HG03135 (cell line): ENCODE measurements around the gene DENND1B.
"Not testable (repeated sequence)": the region's sequence is repeated elsewhere in the genome, so short reads cannot be mapped to it uniquely, and the experiment has no call there.

Source experiments
- ATAC-seq: cut with Tn5 transposase; IDR thresholded peaks from one replicate; pipeline ENCODE4 v1.9.1; 2021; ENCODE audit warnings: mild to moderate bottlenecking, moderate library complexity; ENCODE audit not compliant: unreplicated experiment

Gene DENND1B

GRCh38 chr1:197572169-197572568, 203.1 kb downstream of the DENND1B start:
- ATAC-seq = no peak

DNA sequence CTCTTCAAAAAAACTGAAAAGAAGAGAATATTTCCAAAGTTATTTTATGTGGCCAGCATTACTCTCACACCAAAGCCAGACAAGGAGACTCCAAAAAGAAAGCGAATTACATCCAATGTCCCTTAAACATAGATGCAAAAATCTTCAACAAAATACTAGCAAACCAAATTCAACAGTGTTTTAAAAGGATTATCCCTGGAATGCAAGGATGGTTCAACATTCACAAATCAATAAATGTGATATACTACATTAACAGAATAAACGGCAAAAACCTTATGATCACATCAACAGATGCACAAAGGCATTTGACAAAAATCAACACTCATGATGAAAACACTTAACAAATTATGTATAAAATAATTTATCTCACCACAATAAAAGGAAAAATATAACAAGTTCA, 207.8 kb downstream of the DENND1B start:
- ATAC-seq = no peak

- no peak for ATAC-seq
Observed at GRCh38 chr1:197561041-197561440, 214.2 kb downstream of the DENND1B start.

GRCh38 chr1:197559655-197560054, 215.6 kb downstream of the DENND1B start:
- ATAC-seq = no peak

DNA sequence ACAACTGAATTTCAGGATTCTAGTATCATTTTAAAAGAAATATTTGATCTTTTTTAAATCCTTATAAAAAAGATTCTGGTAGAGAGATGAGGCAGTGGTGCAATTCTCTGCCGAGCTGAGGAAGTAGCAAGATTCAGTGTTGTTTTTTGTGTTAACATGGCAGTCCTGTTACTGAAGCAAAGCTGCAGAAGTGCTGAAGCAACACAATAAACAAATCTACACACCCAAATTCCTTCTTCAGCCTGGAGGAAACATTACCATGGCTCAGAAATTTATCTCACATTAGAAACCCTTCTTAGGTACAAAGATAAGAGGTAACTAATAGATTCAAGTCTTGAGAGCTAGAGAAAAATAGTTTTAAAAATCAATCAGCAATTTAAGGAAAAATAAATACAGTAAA, 216.0 kb downstream of the DENND1B start:
- ATAC-seq = no peak

GRCh38 chr1:197557302-197557701, 218.0 kb downstream of the DENND1B start:
- ATAC-seq = no peak

GRCh38 chr1:197553281-197553680, 222.0 kb downstream of the DENND1B start:
- no peak for ATAC-seq

GRCh38 chr1:197546989-197547388, 228.3 kb downstream of the DENND1B start:
- ATAC-seq = no peak

DNA sequence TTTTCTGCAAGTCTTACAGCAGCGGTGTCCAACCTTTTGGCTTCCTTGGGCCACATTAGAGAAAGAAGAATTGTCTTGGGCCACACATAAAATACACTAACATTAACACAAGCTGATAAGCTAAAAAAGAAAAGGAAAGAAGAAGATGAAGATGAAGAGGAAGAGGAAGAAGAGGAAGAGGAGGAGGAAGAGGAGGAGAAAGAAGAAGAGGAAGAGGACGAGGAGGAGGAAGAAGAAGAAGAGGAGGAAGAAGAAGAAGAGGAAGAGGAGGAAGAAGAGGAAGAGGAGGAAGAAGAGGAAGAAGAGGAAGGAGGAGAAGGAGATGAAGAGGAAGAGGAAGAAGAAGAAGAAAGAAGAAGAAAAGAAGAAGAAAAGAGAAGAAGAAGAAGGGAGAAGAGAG, 230.7 kb downstream of the DENND1B start:
- no peak for ATAC-seq

GRCh38 chr1:197544130-197544529, 231.2 kb downstream of the DENND1B start:
- ATAC-seq = no peak

DNA sequence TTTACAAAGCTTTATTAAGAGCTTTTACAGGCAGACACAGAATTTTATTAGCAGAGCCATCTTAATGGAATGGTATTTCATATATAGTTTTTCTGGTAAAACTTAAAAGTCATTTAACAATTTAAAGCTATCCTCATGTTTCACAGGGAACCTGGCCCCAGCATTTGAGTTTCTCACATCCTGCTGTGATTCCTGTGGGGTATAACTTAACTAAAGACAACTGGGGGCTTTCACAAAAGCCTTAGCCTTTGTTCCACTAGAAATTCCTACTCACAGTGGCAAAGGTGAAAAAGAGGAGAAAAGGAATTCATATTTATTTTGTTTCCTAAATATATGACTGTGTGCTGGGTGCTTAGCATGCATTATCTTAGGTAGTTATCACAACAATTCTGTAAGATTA, 233.9 kb downstream of the DENND1B start:
- ATAC-seq = no peak

DNA sequence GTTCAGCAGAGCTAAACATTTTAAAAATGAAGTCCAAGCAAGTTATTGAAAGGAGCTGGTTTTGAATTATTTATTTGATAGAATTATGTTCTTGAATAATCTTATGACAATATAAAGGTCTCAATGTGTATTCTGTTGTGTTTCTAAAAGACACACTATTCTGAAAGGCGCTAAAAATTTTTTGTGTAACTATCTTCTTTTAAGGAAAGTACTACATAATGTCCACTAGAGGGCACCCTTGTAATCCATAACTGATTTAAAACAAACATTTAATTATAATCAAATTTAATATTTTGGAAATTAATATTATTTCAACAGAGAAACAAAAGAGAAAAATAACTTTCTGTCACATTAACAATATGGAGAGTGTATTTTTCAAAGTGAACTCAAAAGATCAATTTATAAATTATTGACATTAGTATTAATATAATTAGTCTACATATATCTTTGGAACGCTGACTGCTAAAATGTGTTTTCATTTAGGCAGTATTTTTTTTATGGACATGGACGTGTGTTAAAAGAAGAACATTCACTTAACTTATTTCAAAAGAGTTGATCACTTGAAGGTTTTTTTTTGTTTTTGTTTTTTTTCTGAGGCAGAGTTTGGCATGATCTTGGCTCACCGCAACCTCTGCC, 248.4 kb downstream of the DENND1B start:
- ATAC-seq = no peak

- peak; percentile 72 for ATAC-seq
Observed at GRCh38 chr1:197521118-197521739, 254.1 kb downstream of the DENND1B start.

DNA sequence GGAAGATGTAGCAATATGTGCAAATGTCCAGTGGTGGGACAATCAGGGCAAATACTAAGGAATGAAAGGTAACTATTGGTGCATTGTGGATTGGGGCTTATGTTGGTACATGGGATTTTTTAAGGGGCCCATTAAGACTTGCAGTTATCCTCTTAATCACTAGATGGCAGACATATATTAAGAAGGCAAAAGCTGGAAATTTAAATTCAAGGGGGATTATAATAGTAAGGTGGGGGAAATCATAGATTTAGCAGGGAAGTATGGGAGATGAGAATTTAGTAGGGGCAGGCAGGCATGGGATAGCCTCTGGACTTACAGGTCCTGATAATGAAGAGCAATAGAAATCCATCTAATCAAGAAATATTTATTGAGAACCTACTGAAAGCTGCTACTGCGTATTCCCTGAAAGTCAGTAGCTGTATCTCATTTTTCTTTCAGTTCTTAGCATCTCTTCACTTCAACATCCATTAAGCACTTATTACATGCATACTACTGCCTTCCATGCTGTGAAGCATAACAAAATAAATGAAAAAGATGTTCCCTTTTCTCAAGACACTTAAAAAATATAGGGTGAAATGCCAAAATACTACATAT, 255.4 kb downstream of the DENND1B start:
- no peak for ATAC-seq

DNA sequence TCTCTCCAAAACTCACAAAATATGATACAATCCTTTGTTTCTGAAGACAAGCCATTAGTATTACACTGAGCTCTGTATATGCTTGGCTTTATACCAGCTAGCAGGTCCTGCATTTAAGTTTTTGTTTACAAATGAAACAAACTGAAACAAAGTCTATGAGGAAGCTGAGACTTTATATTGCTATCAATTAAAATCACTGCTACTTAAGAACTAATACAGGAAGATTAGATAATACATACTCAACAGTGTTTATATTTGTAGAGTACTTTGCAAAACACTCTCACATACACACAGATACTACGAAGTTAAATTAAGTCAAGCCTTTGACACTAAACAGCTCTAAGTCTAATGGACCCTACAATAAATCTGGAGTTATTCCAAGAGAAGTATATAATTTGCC, 259.9 kb downstream of the DENND1B start:
- ATAC-seq = no peak

- ATAC-seq = no peak
Observed at GRCh38 chr1:197510691-197511378, 264.4 kb downstream of the DENND1B start.

GRCh38 chr1:197496722-197497121, 278.6 kb downstream of the DENND1B start:
- ATAC-seq = no peak

- not testable (repeated sequence) for ATAC-seq
Observed at GRCh38 chr1:197491505-197491904, 283.8 kb downstream of the DENND1B start.

DNA sequence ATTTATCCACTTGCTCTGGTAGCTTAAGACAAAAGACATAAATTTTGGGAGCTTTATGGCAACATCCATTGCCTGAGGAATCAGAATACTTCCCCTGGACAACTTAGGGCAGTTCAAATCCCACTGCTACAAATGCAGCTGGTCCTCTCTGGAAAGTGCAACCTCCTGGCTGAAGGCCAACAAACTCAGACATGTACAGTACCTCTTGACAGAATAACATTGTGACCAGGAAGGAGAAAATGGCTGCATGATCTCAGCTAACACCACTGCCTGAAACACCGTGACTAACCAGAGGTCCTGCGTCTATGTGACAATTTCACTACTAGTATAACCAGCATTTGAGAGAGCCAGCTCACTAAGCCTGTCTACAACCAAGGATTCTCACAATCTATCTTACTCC, 288.3 kb downstream of the DENND1B start:
- ATAC-seq = no peak

DNA sequence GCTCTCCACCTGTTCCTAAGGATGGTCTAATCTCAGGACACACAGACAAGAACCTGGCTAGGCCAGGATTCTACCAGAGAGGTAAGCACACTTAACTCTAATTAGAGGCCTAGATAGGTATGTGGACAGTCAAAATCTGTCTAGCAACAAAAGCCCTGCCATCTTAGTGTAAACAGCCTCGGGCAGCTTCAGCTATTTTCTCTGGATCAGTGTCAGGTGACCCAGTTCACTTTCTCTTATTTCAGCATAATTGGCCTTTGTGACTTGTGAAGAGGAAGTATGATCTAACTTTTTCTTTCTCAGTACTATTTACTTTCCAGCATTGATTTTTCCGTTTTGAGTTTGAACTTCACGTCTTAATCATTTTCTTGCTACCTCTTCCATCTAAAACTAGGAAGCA, 289.5 kb downstream of the DENND1B start:
- ATAC-seq = no peak

- ATAC-seq = no peak
Observed at GRCh38 chr1:197481101-197481500, 294.2 kb downstream of the DENND1B start.

DNA sequence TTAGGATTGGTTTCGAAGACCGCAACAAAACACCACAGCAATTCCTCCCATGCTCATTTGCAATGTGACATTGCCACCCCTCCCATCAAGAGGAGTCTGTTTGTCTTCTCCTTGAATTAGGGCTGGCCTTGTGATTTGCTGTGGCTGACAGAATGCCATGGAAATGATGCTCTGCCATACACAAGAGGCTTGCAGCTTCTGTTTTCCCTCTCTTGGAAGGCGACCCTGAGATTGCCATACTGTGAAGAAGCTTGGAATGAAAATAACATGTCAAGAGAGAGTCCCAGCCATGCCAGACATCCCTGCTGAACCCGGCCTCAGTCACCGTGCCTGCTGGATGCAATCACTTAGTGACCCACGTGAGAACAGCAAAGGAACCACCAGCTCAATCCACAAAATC, 294.8 kb downstream of the DENND1B start:
- no peak for ATAC-seq
